NCI-H1092 treated with DMSO at 0.1 percent for 48 hours (cell line): ENCODE results near the gene TGFB2.
A peak's percentile ranks its signal among the peaks of the same experiment; 100 is the strongest.

ENCODE experiments used
- DNase-seq: peaks from one replicate; lab custom pipeline; 2025; lab: John Stamatoyannopoulos, UW

The TGFB2 gene

GRCh38 chr1:218361298-218362065 is 16.3 kb downstream of the TGFB2 start:
- peak; percentile 53 for DNase-seq

- no peak for DNase-seq
Measured at GRCh38 chr1:218362418-218363076, 17.4 kb downstream of the TGFB2 start.

GRCh38 chr1:218363141-218363540 is 18.0 kb downstream of the TGFB2 start:
- no peak for DNase-seq

GRCh38 chr1:218364028-218364710 is 19.0 kb downstream of the TGFB2 start:
- DNase-seq: peak; percentile 11

- no peak for DNase-seq
Measured at GRCh38 chr1:218365226-218365999, 20.3 kb downstream of the TGFB2 start.

- DNase-seq: peak; percentile 73
Measured at GRCh38 chr1:218366322-218367052, 21.4 kb downstream of the TGFB2 start.

GRCh38 chr1:218367118-218367517 is 22.0 kb downstream of the TGFB2 start:
- no peak for DNase-seq

GRCh38 chr1:218368686-218369085 is 23.6 kb downstream of the TGFB2 start:
- DNase-seq: no peak

- DNase-seq: no peak
Measured at GRCh38 chr1:218369688-218370511, 24.8 kb downstream of the TGFB2 start.

- peak; percentile 67 for DNase-seq
Measured at GRCh38 chr1:218371927-218372672, 27.0 kb downstream of the TGFB2 start.

GRCh38 chr1:218374401-218375353 is 29.5 kb downstream of the TGFB2 start:
- no peak for DNase-seq

- DNase-seq: no peak
Measured at GRCh38 chr1:218376722-218377121, 31.6 kb downstream of the TGFB2 start.

GRCh38 chr1:218377143-218377660 is 32.1 kb downstream of the TGFB2 start:
- DNase-seq: no peak

- no peak for DNase-seq
Measured at GRCh38 chr1:218380125-218380977, 35.2 kb downstream of the TGFB2 start.

- DNase-seq: no peak
Measured at GRCh38 chr1:218382261-218382660, 37.1 kb downstream of the TGFB2 start.

- no peak for DNase-seq
Measured at GRCh38 chr1:218383051-218383450, 37.9 kb downstream of the TGFB2 start.

- no peak for DNase-seq
Measured at GRCh38 chr1:218383681-218384080, 38.5 kb downstream of the TGFB2 start.
